OCI-LY7 (cell line): ENCODE results near the gene USH1G.

ENCODE experiments used
- CTCF ChIP-seq: fragments of 200-600 bp; sonication (generic); conservative IDR thresholded peaks from 2 replicates; pipeline ENCODE4 v1.5.1; 2014; ENCODE audit warnings: mild to moderate bottlenecking, antibody characterized with exemption, low read length, moderate library complexity, mixed read lengths
- EZH2phosphoT487 ChIP-seq: fragments of 200-600 bp; sonication (generic); IDR thresholded peaks from 2 replicates; pipeline ENCODE4 v1.6.1; 2018; ENCODE audit warnings: low read depth, borderline replicate concordance, mild to moderate bottlenecking, mixed run types, antibody characterized with exemption, low read length, moderate library complexity, mixed read lengths

GRCh38 chr17:74922172-74922571, 883 bp downstream of the USH1G start:
- TF ChIP-seq CTCF (no peak), EZH2phosphoT487 (no peak)
